Mesenchymal stem cell (in vitro differentiated cells and primary cell): ENCODE measurements around the gene ANKRD55.
"Not testable (repeated sequence)": the region's sequence is repeated elsewhere in the genome, so short reads cannot be mapped to it uniquely, and the experiment has no call there.

Source experiments
- DNase-seq: peaks from one replicate; pipeline ENCODE4 v3.0.0-alpha.2; 2013
- H2AFZ ChIP-seq: one replicate; pipeline ENCODE4 v1.6.1; 2013; ENCODE audit warnings: low read depth, mild to moderate bottlenecking, control low read depth, inconsistent platforms, low read length, moderate library complexity
- H2AK5ac ChIP-seq: 2 replicates; pipeline ENCODE4 v1.6.1; 2013; ENCODE audit warnings: low read length, moderate library complexity, mild to moderate bottlenecking, inconsistent platforms; ENCODE audit not compliant: severe bottlenecking
- H2BK120ac ChIP-seq: one replicate; pipeline ENCODE4 v1.6.1; 2013; ENCODE audit warnings: low read depth, mild to moderate bottlenecking, inconsistent platforms, low read length, moderate library complexity
- H2BK12ac ChIP-seq, 2 experiments: one replicate each; pipeline ENCODE4 v1.6.1; 2013; ENCODE audit warnings: inconsistent platforms in 2 of 2, low read length in 2 of 2, mild to moderate bottlenecking in 2 of 2, moderate library complexity in 2 of 2, control low read depth in 1 of 2
- H2BK15ac ChIP-seq: one replicate; pipeline ENCODE4 v1.6.1; 2013; ENCODE audit warnings: mild to moderate bottlenecking, low read depth, inconsistent platforms; ENCODE audit not compliant: poor library complexity, severe bottlenecking
- H2BK5ac ChIP-seq: 2 replicates; pipeline ENCODE4 v1.6.1; 2013; ENCODE audit warnings: low read depth, mild to moderate bottlenecking, low read length, control low read depth, inconsistent platforms; ENCODE audit not compliant: poor library complexity, severe bottlenecking
- H3K14ac ChIP-seq, 2 experiments: one replicate each; pipeline ENCODE4 v1.6.1; 2013; ENCODE audit warnings: inconsistent platforms in 2 of 2, low read length in 2 of 2, control low read depth in 1 of 2, mild to moderate bottlenecking in 1 of 2, moderate library complexity in 1 of 2
- H3K18ac ChIP-seq, 2 experiments: one replicate each; pipeline ENCODE4 v1.6.1; 2013; ENCODE audit warnings: inconsistent platforms in 2 of 2, low read length in 2 of 2, control low read depth in 1 of 2, low read depth in 1 of 2, mild to moderate bottlenecking in 1 of 2
- H3K23ac ChIP-seq, 2 experiments: one replicate each; pipeline ENCODE4 v1.6.1; 2013; ENCODE audit warnings: inconsistent platforms in 2 of 2, low read length in 2 of 2, mild to moderate bottlenecking in 2 of 2, moderate library complexity in 2 of 2, control low read depth in 1 of 2
- H3K27ac ChIP-seq: 2 replicates; pipeline ENCODE4 v1.5.1; 2013; ENCODE audit warnings: mild to moderate bottlenecking, moderate library complexity, low read length, control low read depth, inconsistent platforms; ENCODE audit not compliant: poor library complexity, severe bottlenecking
- H3K27me3 ChIP-seq, 2 experiments: 2 replicates each; pipeline versions ENCODE4 v1.6.1 to v1.7.0; 2013; ENCODE audit warnings: low read length in 2 of 2, mild to moderate bottlenecking in 2 of 2, moderate library complexity in 2 of 2, control low read depth in 1 of 2, inconsistent platforms in 1 of 2; ENCODE audit not compliant: control insufficient read depth in 1 of 2, insufficient read depth in 1 of 2
- H3K36me3 ChIP-seq, 2 experiments: 2 replicates each; pipeline versions ENCODE4 v1.6.1 to v1.7.0; 2013; ENCODE audit warnings: low read length in 2 of 2, control low read depth in 1 of 2, inconsistent platforms in 1 of 2, low read depth in 1 of 2, mild to moderate bottlenecking in 1 of 2; ENCODE audit not compliant: insufficient read depth in 2 of 2, control insufficient read depth in 1 of 2
- H3K4ac ChIP-seq, 2 experiments: one replicate each; pipeline ENCODE4 v1.6.1; 2013; ENCODE audit warnings: inconsistent platforms in 2 of 2, low read length in 2 of 2, mild to moderate bottlenecking in 2 of 2, moderate library complexity in 2 of 2, control low read depth in 1 of 2, low read depth in 1 of 2
- H3K4me1 ChIP-seq: 2 replicates; pipeline ENCODE4 v1.6.1; 2013; ENCODE audit warnings: low read depth, low read length, control low read depth; ENCODE audit not compliant: control insufficient read depth, insufficient read depth
- H3K4me2 ChIP-seq: 2 replicates; pipeline ENCODE4 v1.6.1; 2013; ENCODE audit warnings: low read length, mild to moderate bottlenecking, inconsistent platforms; ENCODE audit not compliant: poor library complexity, severe bottlenecking
- H3K4me3 ChIP-seq, 2 experiments: 2 replicates each; pipeline versions ENCODE4 v1.5.1 to v1.7.0; 2013; ENCODE audit warnings: low read length in 2 of 2, mild to moderate bottlenecking in 2 of 2, control low read depth in 1 of 2, low read depth in 1 of 2; ENCODE audit not compliant: insufficient read depth in 1 of 2
- H3K79me1 ChIP-seq: replicated peaks from 2 replicates; pipeline ENCODE4 v1.6.1; 2013; ENCODE audit warnings: mild to moderate bottlenecking, control low read depth, low read length, inconsistent platforms; ENCODE audit not compliant: poor library complexity, severe bottlenecking
- H3K9ac ChIP-seq: 2 replicates; pipeline ENCODE4 v1.7.0; 2013; ENCODE audit warnings: mild to moderate bottlenecking, low read length, moderate library complexity
- H3K9me3 ChIP-seq: 2 replicates; pipeline ENCODE4 v1.7.0; 2013; ENCODE audit warnings: mild to moderate bottlenecking, low read length; ENCODE audit not compliant: control insufficient read depth
- H4K8ac ChIP-seq: one replicate; pipeline ENCODE4 v1.6.1; 2013; ENCODE audit warnings: inconsistent platforms, mild to moderate bottlenecking, low read length, moderate library complexity
- H4K91ac ChIP-seq: one replicate; pipeline ENCODE4 v1.6.1; 2013; ENCODE audit warnings: mild to moderate bottlenecking, low read length, inconsistent platforms
- WGBS: methylation state at CpG from one replicate; pipeline ENCODE4 v1.1.7; 2013; ENCODE audit warnings: mixed read lengths; 5-methylcytosine and 5-hydroxymethylcytosine counted together

Gene ANKRD55

GRCh38 chr5:56245481-56245880, 12.4 kb upstream of the ANKRD55 start:
- no peak overlapping the region for H2AK5ac ChIP-seq
- H2BK15ac ChIP-seq, result no peak overlapping the region
- no peak overlapping the region for H3K27ac ChIP-seq
- no peak overlapping the region for H3K4me3 ChIP-seq
- no peak overlapping the region for H3K23ac ChIP-seq
- no peak overlapping the region for H2BK12ac ChIP-seq
- DNase-seq, result no peak
- no peak overlapping the region for H3K4ac ChIP-seq
- no peak overlapping the region for H2BK120ac ChIP-seq
- no peaks in the 10 kb centered on the region for H3K36me3 ChIP-seq
- no peak overlapping the region for H3K14ac ChIP-seq
- no peak overlapping the region for H3K4me2 ChIP-seq
- H3K79me1 ChIP-seq, result no peaks in the 10 kb centered on the region
- WGBS, result 100% methylated on average over 2 of the region's 2 CpGs
- H3K4me1 ChIP-seq, result no peaks in the 10 kb centered on the region
- H3K27me3 ChIP-seq, result no peaks in the 10 kb centered on the region
- no peak overlapping the region for H2AFZ ChIP-seq
- no peak overlapping the region for H4K8ac ChIP-seq
- H4K91ac ChIP-seq, result no peak overlapping the region
- H3K9ac ChIP-seq, result no peak overlapping the region
- no peak overlapping the region for H2BK5ac ChIP-seq
- no peak overlapping the region for H3K18ac ChIP-seq
- no peaks in the 10 kb centered on the region for H3K9me3 ChIP-seq

GRCh38 chr5:56244627-56245026, 11.5 kb upstream of the ANKRD55 start:
- H3K23ac ChIP-seq, result no peak overlapping the region
- no peak overlapping the region for H3K14ac ChIP-seq
- H3K36me3 ChIP-seq, result no peaks in the 10 kb centered on the region
- no peaks in the 10 kb centered on the region for H3K4me1 ChIP-seq
- H3K27me3 ChIP-seq, result no peaks in the 10 kb centered on the region
- H3K18ac ChIP-seq, result no peak overlapping the region
- no peak overlapping the region for H4K91ac ChIP-seq
- no peak overlapping the region for H3K4ac ChIP-seq
- peak; percentile 28 for DNase-seq
- no peaks in the 10 kb centered on the region for H3K79me1 ChIP-seq
- no peak overlapping the region for H2AK5ac ChIP-seq
- no peaks in the 10 kb centered on the region for H3K9me3 ChIP-seq
- no peak overlapping the region for H2AFZ ChIP-seq
- H2BK5ac ChIP-seq, result no peak overlapping the region
- no peak overlapping the region for H3K4me3 ChIP-seq
- no peak overlapping the region for H2BK120ac ChIP-seq
- H3K27ac ChIP-seq, result no peak overlapping the region
- no peak overlapping the region for H2BK12ac ChIP-seq
- no peak overlapping the region for H4K8ac ChIP-seq
- H3K9ac ChIP-seq, result no peak overlapping the region
- no peak overlapping the region for H3K4me2 ChIP-seq
- no peak overlapping the region for H2BK15ac ChIP-seq

GRCh38 chr5:56242271-56242670, 9.1 kb upstream of the ANKRD55 start:
- H3K23ac ChIP-seq, H4K8ac ChIP-seq, H4K91ac ChIP-seq, H3K18ac ChIP-seq, H3K9ac ChIP-seq, H3K27me3 ChIP-seq, H3K27ac ChIP-seq, H3K4ac ChIP-seq, H3K4me1 ChIP-seq, H2AFZ ChIP-seq, H2BK15ac ChIP-seq, DNase-seq, H3K4me2 ChIP-seq, H2BK12ac ChIP-seq, H3K79me1 ChIP-seq, H3K4me3 ChIP-seq, H3K9me3 ChIP-seq, H2BK5ac ChIP-seq, H2AK5ac ChIP-seq, H2BK120ac ChIP-seq, H3K36me3 ChIP-seq, H3K14ac ChIP-seq: not testable (repeated sequence)
- WGBS, result 57% methylated on average over 1 of the region's 1 CpG

- Histone ChIP-seq H3K4me2 (no peak overlapping the region), H3K9me3 (no peaks in the 10 kb centered on the region), H2AK5ac (no peak overlapping the region), H2BK12ac (no peak overlapping the region), H3K14ac (no peak overlapping the region), H4K8ac (no peak overlapping the region), H3K27me3 (peaks cover 0 to 4% of the 10 kb centered on the region in 2 experiments), H3K23ac (no peak overlapping the region), H3K4me3 (no peak overlapping the region), H3K4ac (no peak overlapping the region), H3K4me1 (no peaks in the 10 kb centered on the region), H3K9ac (no peak overlapping the region), H4K91ac (no peak overlapping the region), H3K27ac (no peak overlapping the region), H3K36me3 (no peaks in the 10 kb centered on the region), H3K79me1 (no peaks in the 10 kb centered on the region), H2BK120ac (no peak overlapping the region), H3K18ac (no peak overlapping the region), H2BK15ac (no peak overlapping the region), H2BK5ac (no peak overlapping the region), H2AFZ (no peak overlapping the region)
- no peak for DNase-seq
- WGBS, result 89% methylated on average over 1 of the region's 1 CpG
Measured at GRCh38 chr5:56232538-56232937, 592 bp downstream of the ANKRD55 start.
